Esophagus squamous epithelium (tissue), 5 donors: ENCODE data around the gene FOXA3. TPM values are rescaled to one million over a fixed set of nuclear protein-coding genes. Genes with fewer than 3 reads are reported as not detected.
A peak's percentile ranks its signal among the peaks of the same experiment; 100 is the strongest.
"Not testable (repeated sequence)": the region's sequence is repeated elsewhere in the genome, so short reads cannot be mapped to it uniquely, and the experiment has no call there.

Source experiments
- DNase-seq: peaks from one replicate; lab custom pipeline; 2025; lab: John Stamatoyannopoulos, UW
- H3K27ac ChIP-seq, 4 donors: fragments of 200-600 bp; sonication (generic); one replicate each; pipeline ENCODE4 v1.5.1; 2016 to 2019; ENCODE audit warnings: mild to moderate bottlenecking in 1 of 4
- H3K27me3 ChIP-seq, 4 donors: fragments of 200-600 bp; sonication (generic); 1 replicate in 3 of 4; 2 replicates in 1 of 4; pipeline versions ENCODE4 v1.5.1 to v1.6.0; 2017 to 2021; ENCODE audit warnings: antibody characterized with exemption in 1 of 4
- H3K36me3 ChIP-seq, 3 donors: fragments of 200-600 bp; sonication (generic); one replicate each; pipeline ENCODE4 v1.5.1; 2016 to 2019
- H3K4me1 ChIP-seq, 3 donors: fragments of 200-600 bp; sonication (generic); one replicate each; pipeline ENCODE4 v1.5.1; 2017 to 2019
- H3K4me3 ChIP-seq, 4 donors: fragments of 200-600 bp; sonication (generic); 1 replicate in 3 of 4; 2 replicates in 1 of 4; pipeline ENCODE4 v1.5.1; 2016 to 2019; ENCODE audit warnings: mild to moderate bottlenecking in 2 of 4, moderate library complexity in 1 of 4
- H3K9me3 ChIP-seq, 3 donors: fragments of 200-600 bp; sonication (generic); one replicate each; pipeline ENCODE4 v1.5.1; 2016 to 2019
- CTCF ChIP-seq, 6 experiments: fragments of 450-650 bp in 4 of 6; fragments of 200-600 bp in 2 of 6; sonication (generic) in 2 of 6; IDR thresholded peaks; one replicate each; pipeline ENCODE4 v1.5.1; 2016 to 2019; ENCODE audit warnings: antibody characterized with exemption in 6 of 6, mild to moderate bottlenecking in 4 of 6, moderate library complexity in 4 of 6
- POLR2A ChIP-seq, 4 donors: fragments of 450-650 bp; IDR thresholded peaks; one replicate each; pipeline ENCODE4 v1.6.1; 2017; ENCODE audit warnings: antibody characterized with exemption in 4 of 4, mild to moderate bottlenecking in 4 of 4, moderate library complexity in 3 of 4
- WGBS, 2 donors: methylation state at CpG; one replicate each; pipeline ENCODE4 v1.1.5; 2018; 5-methylcytosine and 5-hydroxymethylcytosine counted together
- intact Hi-C: fragments of 100-400 bp; cut with DNase I; formaldehyde crosslinking; loops from one replicate; pipeline ENCODE4 v1.15.0; 2022
- total RNA-seq, 4 donors: library from RNA; depleted of rRNA; stranded (reverse); fragments of >200 nt; gene quantifications; one replicate each; pipeline ENCODE4 v1.1.0, GENCODE V29; 2016
- donor health status: DM: yes; HTN: yes; CAD: no.

Gene FOXA3
- total RNA-seq, 4 donors from 2014 or later, result 0.18 TPM; not detected in 3

DNA sequence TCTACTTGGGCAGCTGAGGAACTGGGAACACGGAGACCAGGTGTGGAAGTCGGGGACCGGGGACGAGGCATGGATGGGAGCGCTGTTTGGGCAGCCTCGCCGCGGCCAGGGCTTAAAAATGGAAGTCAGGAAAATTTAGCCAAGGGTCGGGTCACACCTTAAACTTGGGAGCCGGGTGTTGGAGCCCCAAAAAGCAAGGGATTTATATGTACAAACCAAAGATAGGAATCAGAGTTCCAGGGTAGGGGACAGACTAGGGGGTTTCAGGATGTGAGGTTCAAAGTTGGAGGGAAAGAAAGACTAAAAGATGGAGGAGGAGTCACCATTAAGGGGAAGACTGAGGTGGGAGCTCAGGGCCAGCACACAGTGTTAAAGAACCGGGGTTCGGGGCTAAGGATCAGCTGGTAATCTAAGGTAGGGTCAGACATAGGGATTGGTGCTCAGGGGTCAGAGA lies 530 bp downstream of the FOXA3 start:
- no peak for DNase-seq
- intact Hi-C loops, result no loop called here
- TF ChIP-seq CTCF (IDR thresholded peaks at IDR 0.05) (no peak), POLR2A (IDR thresholded peaks at IDR 0.05) (no peak)
- H3K27me3 ChIP-seq, result peaks cover 0 to 37% (median 4%) of the 10 kb centered on the region in 4 donors
- WGBS, 2 donors, result 21 to 34% methylated on average over 12 of the region's 12 CpGs
- H3K27ac ChIP-seq, result no peak overlapping the region
- H3K4me3 ChIP-seq, result peak overlapping the region in 3 of 4 donors; percentile 83 to 94 (median 84)
- H3K9me3 ChIP-seq, result no peaks in the 10 kb centered on the region
- H3K4me1 ChIP-seq, result peaks cover 13 to 39% (median 26%) of the 10 kb centered on the region in 3 donors
- H3K36me3 ChIP-seq, result peaks cover 0 to 5% (median under 1%) of the 10 kb centered on the region in 3 donors

DNA sequence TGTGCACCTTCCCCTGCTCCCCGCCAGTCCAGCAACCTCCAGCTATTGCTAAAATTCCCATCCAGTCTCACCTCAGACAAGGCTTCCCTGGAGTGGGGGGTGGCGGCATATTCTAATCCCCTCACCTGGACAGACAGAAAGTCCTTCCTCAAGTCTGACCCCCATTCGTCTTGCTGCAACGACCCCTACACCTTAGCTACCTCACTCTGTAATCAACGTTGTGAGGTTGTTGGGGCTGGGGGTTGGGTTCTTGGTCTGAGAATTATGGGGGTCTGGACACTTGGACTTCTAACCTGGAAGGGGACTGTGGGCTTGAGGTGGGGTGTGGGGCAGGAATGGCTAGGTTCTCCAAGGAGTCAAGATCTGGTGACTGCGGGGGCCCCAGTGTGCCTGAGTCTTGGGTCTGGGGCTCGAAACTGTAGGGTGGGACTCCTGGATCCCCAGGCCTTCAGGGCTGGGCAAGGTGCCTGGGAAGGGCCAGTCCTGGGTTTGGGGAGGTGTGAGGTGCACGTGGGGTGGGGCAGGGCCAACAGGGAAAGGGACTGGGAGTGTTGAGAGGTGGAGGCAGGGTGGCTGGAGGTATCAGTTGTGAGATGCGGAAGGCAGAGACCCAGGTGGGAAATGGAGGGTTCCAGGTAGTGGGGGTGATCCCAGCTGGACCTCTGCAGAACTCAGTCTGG lies 1.3 kb downstream of the FOXA3 start:
- Histone ChIP-seq H3K4me1 (peaks cover 13 to 34% (median 26%) of the 10 kb centered on the region in 3 donors), H3K27me3 (peaks cover 0 to 37% (median 4%) of the 10 kb centered on the region in 4 donors), H3K4me3 (no peak overlapping the region), H3K9me3 (no peaks in the 10 kb centered on the region), H3K36me3 (no peaks in the 10 kb centered on the region), H3K27ac (no peak overlapping the region)
- intact Hi-C loops, result no loop called here
- DNase-seq, result no peak
- no peak for TF ChIP-seq CTCF (IDR thresholded peaks at IDR 0.05)
- no peak for TF ChIP-seq POLR2A (IDR thresholded peaks at IDR 0.05)
- 64 to 73% methylated on average over 8 to 9 of the region's 9 CpGs for WGBS, 2 donors

- H3K36me3 ChIP-seq, result no peaks in the 10 kb centered on the region
- peaks cover 0 to 37% (median 4%) of the 10 kb centered on the region in 4 donors for H3K27me3 ChIP-seq
- DNase-seq, result no peak
- TF ChIP-seq POLR2A (IDR thresholded peaks at IDR 0.05) (no peak), CTCF (IDR thresholded peaks at IDR 0.05) (no peak)
- WGBS, 2 donors, result 66 to 100% methylated on average over 2 to 3 of the region's 11 CpGs
- H3K4me3 ChIP-seq, result no peak overlapping the region
- peaks cover 13 to 23% (median 16%) of the 10 kb centered on the region in 3 donors for H3K4me1 ChIP-seq
- intact Hi-C loops, result no loop called here
- no peak overlapping the region for H3K27ac ChIP-seq
- no peaks in the 10 kb centered on the region for H3K9me3 ChIP-seq
Observed at GRCh38 chr19:45866400-45867176, 2.5 kb downstream of the FOXA3 start.

- H3K4me1 ChIP-seq, result peaks cover 10 to 16% (median 13%) of the 10 kb centered on the region in 3 donors
Observed at GRCh38 chr19:45867241-45867640, 3.1 kb downstream of the FOXA3 start.

GRCh38 chr19:45870798-45871197 lies 6.7 kb downstream of the FOXA3 start:
- Histone ChIP-seq H3K36me3 (no peaks in the 10 kb centered on the region), H3K9me3 (no peaks in the 10 kb centered on the region), H3K4me1 (no peaks in the 10 kb centered on the region), H3K27ac (no peak overlapping the region), H3K27me3 (peaks cover 0 to 12% (median 0%) of the 10 kb centered on the region in 4 donors), H3K4me3 (no peak overlapping the region)
- 70 to 77% methylated on average over 5 of the region's 5 CpGs for WGBS, 2 donors
- intact Hi-C loops, result no loop called here
- TF ChIP-seq POLR2A (IDR thresholded peaks at IDR 0.05) (no peak), CTCF (IDR thresholded peaks at IDR 0.05) (no peak)
- DNase-seq, result no peak

More at GRCh38 chr19:45867241-45867640, 3.1 kb downstream of the FOXA3 start:
- peaks cover 0 to 37% (median 4%) of the 10 kb centered on the region in 4 donors for H3K27me3 ChIP-seq
- H3K27ac ChIP-seq, H3K9me3 ChIP-seq, H3K4me3 ChIP-seq, DNase-seq, intact Hi-C loops, H3K36me3 ChIP-seq: not testable (repeated sequence)
- WGBS, 2 donors, result 53 to 64% methylated on average over 2 to 3 of the region's 4 CpGs
